OCI-LY1 (cell line): ENCODE data around the gene PTP4A1.

Source experiments
- H2AFZ ChIP-seq: fragments of 200-600 bp; sonication (generic), shearing (Covaris generic); 2 replicates; pipeline ENCODE4 v1.6.0; 2014; ENCODE audit warnings: antibody characterized with exemption, mild to moderate bottlenecking, low read length
- H3F3A ChIP-seq: fragments of 200-600 bp; sonication (generic), shearing (Covaris generic); 2 replicates; pipeline ENCODE4 v1.6.0; 2014; ENCODE audit warnings: mild to moderate bottlenecking, antibody characterized with exemption, low read length, moderate library complexity; ENCODE audit not compliant: insufficient read depth
- H3K27ac ChIP-seq: fragments of 200-600 bp; sonication (generic); 2 replicates; pipeline ENCODE4 v1.5.1; 2014; ENCODE audit warnings: low read length, mixed run types, mild to moderate bottlenecking, low read depth; ENCODE audit not compliant: poor library complexity, severe bottlenecking
- H3K27me3 ChIP-seq: fragments of 200-600 bp; sonication (generic); 2 replicates; pipeline ENCODE4 v1.6.0; 2014; ENCODE audit warnings: antibody characterized with exemption, mild to moderate bottlenecking, low read length, moderate library complexity; ENCODE audit not compliant: insufficient read depth
- H3K36me3 ChIP-seq: fragments of 200-600 bp; sonication (generic); 2 replicates; pipeline ENCODE4 v1.6.1; 2014; ENCODE audit warnings: mild to moderate bottlenecking, antibody characterized with exemption, low read length, moderate library complexity, mixed read lengths; ENCODE audit not compliant: insufficient read depth
- H3K4me1 ChIP-seq: fragments of 200-600 bp; sonication (generic); 2 replicates; pipeline ENCODE4 v1.5.1; 2014; ENCODE audit warnings: mild to moderate bottlenecking, low read length, moderate library complexity; ENCODE audit not compliant: insufficient read depth, severe bottlenecking
- H3K4me2 ChIP-seq: fragments of 200-600 bp; sonication (generic), shearing (Covaris generic); 2 replicates; pipeline ENCODE4 v1.6.1; 2014; ENCODE audit warnings: low read length
- H3K4me3 ChIP-seq: fragments of 200-600 bp; sonication (generic); 2 replicates; pipeline ENCODE4 v1.5.1; 2014; ENCODE audit warnings: low read length, low read depth, mild to moderate bottlenecking, mixed read lengths; ENCODE audit not compliant: poor library complexity, severe bottlenecking
- H3K79me2 ChIP-seq: fragments of 200-600 bp; shearing (Covaris generic); 2 replicates; pipeline ENCODE4 v1.6.1; 2016; ENCODE audit warnings: mixed run types, low read length, mixed read lengths; ENCODE audit not compliant: insufficient read depth
- H3K9ac ChIP-seq: fragments of 200-600 bp; sonication (generic), shearing (Covaris generic); 2 replicates; pipeline ENCODE4 v1.6.1; 2014; ENCODE audit warnings: mild to moderate bottlenecking, low read length, mixed read lengths
- H3K9me2 ChIP-seq: fragments of 200-600 bp; sonication (generic), shearing (Covaris generic); 2 replicates; pipeline ENCODE4 v1.6.1; 2014; ENCODE audit warnings: low read depth, mild to moderate bottlenecking, low read length, mixed read lengths
- H3K9me3 ChIP-seq: fragments of 200-600 bp; shearing (Covaris generic); 2 replicates; pipeline ENCODE4 v1.6.1; 2014; ENCODE audit warnings: low read length, mixed read lengths
- H4K20me1 ChIP-seq: fragments of 200-600 bp; sonication (generic), shearing (Covaris generic); 2 replicates; pipeline ENCODE4 v1.6.0; 2016; ENCODE audit warnings: mild to moderate bottlenecking, low read length; ENCODE audit not compliant: insufficient read depth
- EZH2 ChIP-seq: fragments of 200-600 bp; sonication (generic), shearing (Covaris generic); IDR thresholded peaks from 2 replicates; pipeline ENCODE4 v1.8.0; 2017; ENCODE audit warnings: borderline replicate concordance, mixed run types, mild to moderate bottlenecking, antibody characterized with exemption, low read length, moderate library complexity, mixed read lengths
- TF ChIP-seq, protein P1 (sequence below): fragments of 200-600 bp; sonication (generic), shearing (Covaris generic); IDR thresholded peaks from 2 replicates; pipeline ENCODE4 v1.5.1; 2017; ENCODE audit warnings: mild to moderate bottlenecking, antibody characterized with exemption, low read length, moderate library complexity, mixed read lengths

PTP4A1 gene

DNA sequence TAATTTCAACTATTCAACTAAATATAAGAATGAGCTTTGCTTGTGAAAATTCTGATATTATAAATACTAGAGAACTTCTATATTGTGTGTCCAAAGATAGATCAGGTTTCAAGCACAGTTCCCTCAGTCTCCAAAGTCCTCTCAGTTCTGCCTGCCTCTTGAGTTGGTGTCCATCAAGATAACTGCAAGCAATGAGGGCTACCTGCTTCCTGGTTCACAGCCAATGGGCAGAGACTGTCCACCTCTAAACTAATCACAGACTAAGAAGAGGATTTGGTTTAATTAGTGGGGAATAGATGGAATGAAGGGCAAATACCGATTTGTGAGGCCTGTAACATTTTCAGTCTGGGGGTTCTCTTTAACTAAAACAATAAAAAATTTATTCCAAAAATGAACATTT lies 41.3 kb upstream of the PTP4A1 start:
- Histone ChIP-seq H3K4me2 (no peak overlapping the region), H3F3A (no peaks in the 10 kb centered on the region)

DNA sequence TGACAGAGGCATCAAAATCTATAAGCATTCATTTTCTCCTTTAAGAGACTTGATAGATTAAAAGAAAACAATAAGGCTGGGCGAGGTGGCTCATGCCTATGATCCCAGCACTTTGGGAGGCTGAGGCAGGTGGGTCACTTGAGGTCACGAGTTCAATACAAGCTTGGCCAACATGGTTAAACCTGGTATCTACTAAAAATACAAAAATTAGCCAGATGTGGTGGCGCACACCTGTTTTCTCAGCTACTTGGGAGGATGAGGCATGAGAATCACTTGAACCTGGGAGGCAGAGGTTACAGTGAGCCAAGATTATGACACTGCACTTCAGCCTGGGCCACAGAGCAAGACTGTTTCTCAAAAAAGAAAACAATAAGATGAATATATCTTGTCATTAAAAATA lies 39.3 kb upstream of the PTP4A1 start:
- H3K36me3 ChIP-seq, result no peaks in the 10 kb centered on the region
- no peaks in the 10 kb centered on the region for H3F3A ChIP-seq
- TF ChIP-seq EZH2, result no peak
- TF ChIP-seq, protein P1, sequence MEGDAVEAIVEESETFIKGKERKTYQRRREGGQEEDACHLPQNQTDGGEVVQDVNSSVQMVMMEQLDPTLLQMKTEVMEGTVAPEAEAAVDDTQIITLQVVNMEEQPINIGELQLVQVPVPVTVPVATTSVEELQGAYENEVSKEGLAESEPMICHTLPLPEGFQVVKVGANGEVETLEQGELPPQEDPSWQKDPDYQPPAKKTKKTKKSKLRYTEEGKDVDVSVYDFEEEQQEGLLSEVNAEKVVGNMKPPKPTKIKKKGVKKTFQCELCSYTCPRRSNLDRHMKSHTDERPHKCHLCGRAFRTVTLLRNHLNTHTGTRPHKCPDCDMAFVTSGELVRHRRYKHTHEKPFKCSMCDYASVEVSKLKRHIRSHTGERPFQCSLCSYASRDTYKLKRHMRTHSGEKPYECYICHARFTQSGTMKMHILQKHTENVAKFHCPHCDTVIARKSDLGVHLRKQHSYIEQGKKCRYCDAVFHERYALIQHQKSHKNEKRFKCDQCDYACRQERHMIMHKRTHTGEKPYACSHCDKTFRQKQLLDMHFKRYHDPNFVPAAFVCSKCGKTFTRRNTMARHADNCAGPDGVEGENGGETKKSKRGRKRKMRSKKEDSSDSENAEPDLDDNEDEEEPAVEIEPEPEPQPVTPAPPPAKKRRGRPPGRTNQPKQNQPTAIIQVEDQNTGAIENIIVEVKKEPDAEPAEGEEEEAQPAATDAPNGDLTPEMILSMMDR, result no peak
- no peaks in the 10 kb centered on the region for H3K9me2 ChIP-seq
- no peaks in the 10 kb centered on the region for H3K27me3 ChIP-seq
- no peaks in the 10 kb centered on the region for H3K4me1 ChIP-seq
- no peaks in the 10 kb centered on the region for H3K79me2 ChIP-seq
- H4K20me1 ChIP-seq, result no peaks in the 10 kb centered on the region
- no peak overlapping the region for H3K9ac ChIP-seq
- no peak overlapping the region for H2AFZ ChIP-seq
- no peaks in the 10 kb centered on the region for H3K9me3 ChIP-seq
- no peak overlapping the region for H3K4me3 ChIP-seq
- H3K27ac ChIP-seq, result no peak overlapping the region
- H3K4me2 ChIP-seq, result no peak overlapping the region

More for the DNA sequence above, 41.3 kb upstream of the PTP4A1 start:
- Histone ChIP-seq H3K27me3 (no peaks in the 10 kb centered on the region), H3K9me2 (no peaks in the 10 kb centered on the region), H3K79me2 (no peaks in the 10 kb centered on the region), H3K9ac (no peak overlapping the region), H3K4me1 (no peaks in the 10 kb centered on the region), H3K27ac (no peak overlapping the region), H4K20me1 (no peaks in the 10 kb centered on the region), H2AFZ (no peak overlapping the region), H3K36me3 (no peaks in the 10 kb centered on the region), H3K9me3 (no peaks in the 10 kb centered on the region), H3K4me3 (no peak overlapping the region)
- TF ChIP-seq EZH2, result no peak

DNA sequence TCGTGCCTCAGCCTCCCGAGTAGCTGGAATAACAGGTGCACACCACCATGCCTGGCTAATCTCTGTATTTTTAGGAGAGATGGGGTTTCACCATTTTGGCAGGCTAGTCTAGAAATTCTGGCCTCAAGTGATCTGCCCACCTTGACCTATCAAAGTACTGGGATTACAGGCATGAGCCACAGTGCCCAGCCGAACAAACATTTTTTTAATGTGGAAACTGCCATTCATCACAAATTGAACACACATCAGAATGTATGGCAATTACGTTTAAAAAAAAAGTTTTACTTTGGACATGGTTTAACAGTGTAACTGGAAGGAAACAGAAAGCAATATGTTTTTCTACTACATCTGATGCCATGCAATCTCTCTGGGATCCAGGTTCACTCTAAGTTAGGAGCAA lies 38.3 kb upstream of the PTP4A1 start:
- Histone ChIP-seq H3K9me2 (no peaks in the 10 kb centered on the region), H3K4me3 (no peak overlapping the region), H3K36me3 (no peaks in the 10 kb centered on the region), H3K9ac (no peak overlapping the region), H3F3A (no peaks in the 10 kb centered on the region), H3K4me2 (no peak overlapping the region), H3K9me3 (no peaks in the 10 kb centered on the region), H4K20me1 (no peaks in the 10 kb centered on the region), H3K27ac (no peak overlapping the region), H3K27me3 (no peaks in the 10 kb centered on the region), H3K79me2 (no peaks in the 10 kb centered on the region), H3K4me1 (no peaks in the 10 kb centered on the region), H2AFZ (no peak overlapping the region)
- TF ChIP-seq, protein P1, result no peak
- no peak for TF ChIP-seq EZH2

DNA sequence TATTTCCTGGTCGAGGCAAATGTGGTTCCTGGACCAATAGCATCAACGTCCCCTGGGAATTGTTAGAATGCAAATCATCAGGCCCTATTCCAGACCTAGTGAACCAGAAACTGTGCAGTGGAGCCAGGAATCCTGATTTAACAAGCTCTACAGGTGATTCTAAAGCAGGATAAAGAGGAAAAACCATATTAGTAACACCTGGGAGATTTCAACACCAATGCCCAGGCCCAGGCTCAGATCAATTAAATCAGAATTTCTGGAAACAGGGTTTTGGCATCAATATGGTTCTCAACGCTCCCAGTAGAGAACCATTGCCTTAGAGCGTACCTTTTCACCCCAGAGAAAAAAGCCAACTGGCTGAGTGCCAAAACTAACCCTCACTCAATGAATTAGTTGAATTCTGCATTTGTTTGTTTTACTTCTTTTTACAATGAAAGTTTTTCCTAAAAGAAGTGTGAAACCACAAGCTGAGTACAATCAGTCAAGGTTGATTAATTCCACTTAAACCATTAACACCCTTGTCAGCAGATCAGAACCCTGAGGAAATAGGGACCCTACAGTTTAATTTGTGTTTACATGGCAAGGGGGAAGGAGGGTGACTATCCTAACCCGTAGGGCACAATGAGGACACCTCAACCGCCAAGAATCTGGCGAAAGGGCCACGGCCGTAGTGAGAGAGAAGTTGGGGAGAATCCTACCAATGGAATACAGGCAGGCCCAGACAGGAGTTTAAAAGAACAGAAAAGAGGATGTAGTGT lies 34.9 kb upstream of the PTP4A1 start:
- TF ChIP-seq EZH2, result no peak
- TF ChIP-seq, protein P1, result no peak
- H3K27ac ChIP-seq, result no peak overlapping the region
- H3K79me2 ChIP-seq, result no peaks in the 10 kb centered on the region
- H2AFZ ChIP-seq, result no peak overlapping the region
- H3K36me3 ChIP-seq, result no peaks in the 10 kb centered on the region
- no peaks in the 10 kb centered on the region for H3F3A ChIP-seq
- no peak overlapping the region for H3K9ac ChIP-seq
- no peaks in the 10 kb centered on the region for H3K9me3 ChIP-seq
- H3K9me2 ChIP-seq, result no peaks in the 10 kb centered on the region
- H3K4me2 ChIP-seq, result no peak overlapping the region
- H4K20me1 ChIP-seq, result no peaks in the 10 kb centered on the region
- no peaks in the 10 kb centered on the region for H3K27me3 ChIP-seq
- H3K4me1 ChIP-seq, result no peaks in the 10 kb centered on the region
- H3K4me3 ChIP-seq, result no peak overlapping the region
